ENCODE measurements around the gene SRM. TPM values are rescaled to one million over a fixed set of nuclear protein-coding genes. Genes with fewer than 3 reads are reported as not detected.

SRM gene
- 16.2 and 18.7 TPM in 2 replicates for total RNA-seq

GRCh38 chr1:11059968-11060830, at the start of gene SRM:
Gene SRM, minus strand, starts transcription at chr1:11060018. Its CDS starts 75 bp downstream, at chr1:11059943.

GRCh38 chr1:11099310-11100148, 39.7 kb upstream of the SRM start, which contains the start of gene EXOSC10:
Gene EXOSC10, minus strand, starts transcription at chr1:11099869. Its CDS starts 38 bp downstream, at chr1:11099831.

GRCh38 chr1:11046625-11047365, 13.0 kb downstream of the SRM start, which contains the start of gene MASP2:
Gene MASP2, minus strand, starts transcription at chr1:11047239. Its CDS starts 32 bp downstream, at chr1:11047207.

GRCh38 chr1:11012260-11013159, 47.3 kb downstream of the SRM start, which contains the start of gene TARDBP:
Gene TARDBP, plus strand, starts transcription at chr1:11012654. Its CDS starts 1,074 bp downstream, at chr1:11013728.

Other genes with a start within 250 kb of the SRM start
- gene TARDBP, start 47.4 kb downstream of the SRM start, total RNA-seq: 90.7 and 101 TPM in 2 replicates
- gene MASP2, start 12.8 kb downstream of the SRM start, total RNA-seq: 0.09 TPM in 1 of 2 replicates, not detected in the other
- 48.7 and 49.9 TPM in 2 replicates for gene EXOSC10, start 39.9 kb upstream of the SRM start, total RNA-seq
- gene ANGPTL7, start 129.3 kb upstream of the SRM start, total RNA-seq: not detected in 2 replicates
- 47.0 and 53.6 TPM in 2 replicates for gene MTOR, start 202.5 kb upstream of the SRM start, total RNA-seq
- 6.6 and 8.0 TPM in 2 replicates for gene UBIAD1, start 213.2 kb upstream of the SRM start, total RNA-seq

Measured in endothelial cell of coronary artery (primary cell).